Kidney (tissue), 14 donors: ENCODE measurements around the gene AP5Z1. TPM values are rescaled to one million over a fixed set of nuclear protein-coding genes. Genes with fewer than 3 reads are reported as not detected.

ENCODE experiments used
- DNase-seq, 5 donors: peaks; one replicate each; pipeline ENCODE4 v3.0.0-alpha.2; 2013 to 2020
- FAIRE-seq: peaks from 2 replicates; lab custom pipeline; 2012; peaks lifted over from hg19 to GRCh38; lab: Jason Lieb, UNC
- H3K27ac ChIP-seq, 2 donors: one replicate each; pipeline ENCODE4 v1.7.0; 2013; ENCODE audit warnings: low read depth in 2 of 2, low read length in 2 of 2, inconsistent platforms in 1 of 2
- H3K27me3 ChIP-seq: one replicate; pipeline ENCODE4 v1.7.1; 2013; ENCODE audit warnings: low read length, inconsistent platforms; ENCODE audit not compliant: control insufficient read depth, insufficient read depth
- H3K36me3 ChIP-seq, 3 donors: one replicate each; pipeline versions ENCODE4 v1.7.0 to v1.7.1; 2013; ENCODE audit warnings: low read length in 3 of 3, control low read depth in 1 of 3, inconsistent platforms in 1 of 3; ENCODE audit not compliant: insufficient read depth in 3 of 3, control insufficient read depth in 2 of 3
- H3K4me1 ChIP-seq, 3 donors: one replicate each; pipeline versions ENCODE4 v1.7.0 to v1.7.1; 2013; ENCODE audit warnings: low read length in 3 of 3, inconsistent platforms in 1 of 3, low read depth in 1 of 3; ENCODE audit not compliant: control insufficient read depth in 2 of 3, insufficient read depth in 2 of 3
- H3K4me3 ChIP-seq, 3 donors: one replicate each; pipeline versions ENCODE4 v1.7.0 to v1.8.1; 2013; ENCODE audit warnings: low read length in 3 of 3, control low read depth in 1 of 3, inconsistent platforms in 1 of 3
- H3K9ac ChIP-seq, 3 donors: one replicate each; pipeline versions ENCODE4 v1.7.0 to v1.7.1; 2013; ENCODE audit warnings: low read length in 3 of 3, control low read depth in 1 of 3, inconsistent platforms in 1 of 3
- H3K9me3 ChIP-seq, 3 donors: one replicate each; pipeline versions ENCODE4 v1.7.0 to v1.7.1; 2013; ENCODE audit warnings: low read length in 3 of 3, control low read depth in 1 of 3, inconsistent platforms in 1 of 3; ENCODE audit not compliant: control insufficient read depth in 2 of 3, insufficient read depth in 1 of 3
- CTCF ChIP-seq: IDR thresholded peaks from 3 replicates; pipeline ENCODE4 v1.5.1; 2012; ENCODE audit warnings: mild to moderate bottlenecking, moderate library complexity, borderline replicate concordance; ENCODE audit not compliant: insufficient read depth; ENCODE audit errors: extremely low read depth
- intact Hi-C: fragments of 100-400 bp; cut with DNase I; formaldehyde crosslinking; loops from one replicate; pipeline ENCODE4 v1.11.1; 2022
- microRNA-seq: library from miRNA; unstranded; fragments of <30 nt; microRNA quantifications from one replicate; pipeline ENCODE4 v1.2.0, GENCODE V29; 2020
- polyA plus RNA-seq: library from polyadenylated mRNA; stranded (reverse); fragments of 350-450 nt; fragmentation: Illumina TruSeq; extraction: RNeasy Lipid Tissue Mini Kit (QIAGEN cat#74804); gene quantifications from one replicate; pipeline ENCODE4 v1.2.3, GENCODE V29; 2014; ENCODE audit warnings: low read depth, low replicate concordance; ENCODE audit not compliant: insufficient read depth
- total RNA-seq: library from RNA; stranded (reverse); fragmentation: NEBNext Ultra II Directional; extraction: Animal tissue kit (Norgen Biotek cat#: 25700); gene quantifications from one replicate; pipeline ENCODE4 v1.2.1, GENCODE V29; 2021
- donor health status: control.
- donor health status: control.
- donor health status: control.
- donor health status: control.
- donor health status: control.
- donor health status: DM: yes; HTN: yes; CAD: no.
- donor health status: Normal renal cell carcinoma (clear cell type).

AP5Z1 gene
- total and polyA plus RNA-seq, 2 donors from 2014 or later: 23.4 to 38.5 TPM

- H3K9ac ChIP-seq: no peak overlapping the region
- intact Hi-C loops: no loop called here
- no peaks in the 10 kb centered on the region for H3K27me3 ChIP-seq
- FAIRE-seq (no peak), DNase-seq (no peak)
- no peak for TF ChIP-seq CTCF
- H3K4me3 ChIP-seq: no peak overlapping the region
- H3K36me3 ChIP-seq: no peaks in the 10 kb centered on the region
- no peaks in the 10 kb centered on the region for H3K4me1 ChIP-seq
- no peak overlapping the region for H3K27ac ChIP-seq
- H3K9me3 ChIP-seq: no peaks in the 10 kb centered on the region
Measured at GRCh38 chr7:4838626-4839334, 63.4 kb downstream of the AP5Z1 start.

- no peaks in the 10 kb centered on the region for H3K4me1 ChIP-seq
- no peak overlapping the region for H3K4me3 ChIP-seq
- H3K27ac ChIP-seq: no peak overlapping the region
- H3K9ac ChIP-seq: no peak overlapping the region
- no peak for TF ChIP-seq CTCF
- H3K27me3 ChIP-seq: no peaks in the 10 kb centered on the region
- intact Hi-C loops: no loop called here
- H3K9me3 ChIP-seq: no peaks in the 10 kb centered on the region
- no peaks in the 10 kb centered on the region for H3K36me3 ChIP-seq
- DNase-seq (peak in 1 of 5 donors; percentile 35), FAIRE-seq (no peak)
Measured at GRCh38 chr7:4840079-4840501, 64.7 kb downstream of the AP5Z1 start.

Small RNA genes within 50 kb of the gene (microRNA-seq; reads per million reads assigned to microRNA genes)
- not detected for gene MIR4656

Other genes with a start within 250 kb of the AP5Z1 start
- gene FOXK1, start 93.3 kb upstream of the AP5Z1 start, total RNA-seq: 44.2 TPM
- gene FOXK1, start 93.3 kb upstream of the AP5Z1 start, polyA plus RNA-seq: 3.9 TPM
- 0.06 TPM for gene PAPOLB, start 86.4 kb downstream of the AP5Z1 start, total RNA-seq
- gene PAPOLB, start 86.4 kb downstream of the AP5Z1 start, polyA plus RNA-seq: not detected
- gene RADIL, start 108.1 kb downstream of the AP5Z1 start, total RNA-seq: 1.0 TPM
- gene RADIL, start 108.1 kb downstream of the AP5Z1 start, polyA plus RNA-seq: 1.7 TPM
- gene MMD2, start 183.6 kb downstream of the AP5Z1 start, total RNA-seq: not detected
- gene MMD2, start 183.6 kb downstream of the AP5Z1 start, polyA plus RNA-seq: not detected